H1 (cell line): ENCODE measurements around the gene OR8G5. TPM values are rescaled to one million over a fixed set of nuclear protein-coding genes. Genes with fewer than 3 reads are reported as not detected.

ENCODE experiments used
- ATF2 ChIP-seq: IDR thresholded peaks from 2 replicates; pipeline ENCODE4 v1.6.1; 2012; ENCODE audit warnings: low read length, inconsistent platforms
- BACH1 ChIP-seq: IDR thresholded peaks from 2 replicates; pipeline ENCODE4 v1.6.1; 2012; ENCODE audit warnings: low read length, improper control_type of control experiment
- EP300 ChIP-seq, 2 experiments: IDR thresholded peaks; 1 replicate in 1 of 2; 2 replicates in 1 of 2; pipeline ENCODE4 v1.6.1; 2011 to 2012; ENCODE audit warnings: low read depth in 2 of 2, low read length in 2 of 2, mild to moderate bottlenecking in 2 of 2, borderline replicate concordance in 1 of 2, inconsistent platforms in 1 of 2, moderate library complexity in 1 of 2
- GABPA ChIP-seq: IDR thresholded peaks from 2 replicates; pipeline ENCODE4 v1.6.1; 2011; ENCODE audit warnings: mild to moderate bottlenecking, low read length, moderate library complexity, borderline replicate concordance; ENCODE audit not compliant: insufficient read depth
- JUN ChIP-seq: IDR thresholded peaks from 2 replicates; pipeline ENCODE4 v1.6.1; 2011; ENCODE audit warnings: low read depth, mild to moderate bottlenecking, improper control_type of control experiment, low read length
- KDM5A ChIP-seq: fragments of 200-600 bp; IDR thresholded peaks from 2 replicates; pipeline ENCODE4 v1.7.1; 2012; ENCODE audit warnings: mild to moderate bottlenecking, low read length, inconsistent platforms, mixed read lengths
- MAFK ChIP-seq: IDR thresholded peaks from 2 replicates; pipeline ENCODE4 v1.6.1; 2012; ENCODE audit warnings: low read depth, mild to moderate bottlenecking, improper control_type of control experiment, low read length
- PHF8 ChIP-seq: fragments of 200-600 bp; sonication (generic); conservative IDR thresholded peaks from 2 replicates; pipeline ENCODE4 v1.7.1; 2012; ENCODE audit warnings: low read depth, mild to moderate bottlenecking, inconsistent platforms, low read length, moderate library complexity
- RBBP5 ChIP-seq: IDR thresholded peaks from 2 replicates; pipeline ENCODE4 v1.7.1; 2012; ENCODE audit warnings: low read depth, mild to moderate bottlenecking, inconsistent platforms, low read length, moderate library complexity, borderline replicate concordance
- TCF12 ChIP-seq: IDR thresholded peaks from 2 replicates; pipeline ENCODE4 v1.6.1; 2011; ENCODE audit warnings: low read depth, mild to moderate bottlenecking, low read length
- polyA plus RNA-seq, 7 experiments: library from polyadenylated mRNA; depleted of rRNA in 3 of 7; stranded (reverse) in 5 of 7; unstranded in 2 of 7; fragments of >200 nt in 5 of 7; fragments of 200-250 nt in 2 of 7; gene quantifications; 1 replicate in 5 of 7; 2 replicates in 1 of 7; 4 replicates in 1 of 7; pipeline versions ENCODE4 v1.2.1 to v1.2.3, GENCODE V29; 2011 to 2013; ENCODE audit warnings: missing spikeins in 2 of 7, mixed read lengths in 2 of 7
- total RNA-seq: library from RNA; stranded (reverse); fragmentation: NEBNext Ultra II Directional; extraction: Animal tissue kit (Norgen Biotek cat#: 25700); gene quantifications from 2 replicates; pipeline ENCODE4 v1.2.1, GENCODE V29; 2021
- TF ChIP-seq, protein P1 (sequence below): IDR thresholded peaks from 2 replicates; pipeline ENCODE4 v1.6.1; 2011; ENCODE audit warnings: low read length, improper control_type of control experiment

The OR8G5 gene
- total and polyA plus RNA-seq, 2 of the 8 experiments (the other 6 are each of a cell fraction or from before 2014, with no cell fraction given): not detected

DNA sequence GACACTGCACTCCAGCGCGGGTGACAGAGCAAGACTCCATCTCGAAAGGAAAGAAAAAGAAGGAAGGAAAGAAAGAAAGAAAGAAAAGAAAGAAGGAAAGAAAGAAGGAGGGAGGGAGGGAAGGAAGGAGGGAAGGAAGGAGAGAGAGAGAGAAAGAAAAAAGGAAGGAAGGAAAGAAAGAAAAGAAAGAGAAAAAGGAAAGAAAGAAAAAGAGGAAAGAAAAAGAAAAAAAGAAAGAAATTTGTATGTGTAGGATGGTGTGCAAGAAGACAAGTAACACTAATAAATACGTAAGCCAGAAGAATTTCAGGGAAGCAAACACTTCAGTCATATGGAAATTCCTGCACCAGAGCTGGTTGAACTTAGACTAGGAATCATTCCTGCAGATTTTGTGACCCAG lies 57.0 kb downstream of the OR8G5 start (continued):
- TF ChIP-seq ATF2 (no peak), MAFK (no peak), KDM5A (no peak), PHF8 (no peak), JUN (no peak), RBBP5 (no peak), GABPA (no peak), BACH1 (no peak), EP300 (IDR thresholded peaks at IDR 0.05; ENCODE audit: borderline replicate concordance in 1 of 2, low read depth in 2 of 2, low read length in 2 of 2) (no peak), TCF12 (no peak)
- TF ChIP-seq, protein P1, sequence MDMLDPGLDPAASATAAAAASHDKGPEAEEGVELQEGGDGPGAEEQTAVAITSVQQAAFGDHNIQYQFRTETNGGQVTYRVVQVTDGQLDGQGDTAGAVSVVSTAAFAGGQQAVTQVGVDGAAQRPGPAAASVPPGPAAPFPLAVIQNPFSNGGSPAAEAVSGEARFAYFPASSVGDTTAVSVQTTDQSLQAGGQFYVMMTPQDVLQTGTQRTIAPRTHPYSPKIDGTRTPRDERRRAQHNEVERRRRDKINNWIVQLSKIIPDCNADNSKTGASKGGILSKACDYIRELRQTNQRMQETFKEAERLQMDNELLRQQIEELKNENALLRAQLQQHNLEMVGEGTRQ: no peak
